Measurements from ENCODE around the gene DNAH11. TPM values are rescaled to one million over a fixed set of nuclear protein-coding genes. Genes with fewer than 3 reads are reported as not detected.

The DNAH11 gene
- polyA plus RNA-seq, 4 donors = 0.24 to 0.33 TPM; not detected in 2

DNA sequence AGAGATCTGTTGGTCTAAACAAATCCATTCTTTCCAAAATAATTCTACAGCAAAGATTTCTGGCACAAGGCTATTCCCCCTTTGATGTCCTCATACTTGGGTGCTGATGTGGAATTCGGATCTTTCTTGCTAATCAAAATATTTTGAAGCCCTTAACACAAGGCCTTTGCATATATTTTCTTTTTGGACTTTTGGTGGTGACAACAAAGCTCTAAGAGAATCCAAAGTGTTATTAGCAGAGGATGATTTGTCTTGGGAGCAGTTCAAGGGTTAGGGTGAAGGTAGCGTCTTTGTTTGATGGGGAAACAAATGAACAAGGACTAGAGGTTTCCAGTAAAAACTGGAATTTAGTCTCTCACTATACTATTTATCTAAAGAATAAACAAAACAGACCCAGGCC is 205.0 kb downstream of the DNAH11 start:
- Histone ChIP-seq H3K27ac (ENCODE audit: low read depth in 1 of 3, low read length in 2 of 3) (no peak overlapping the region), H3K36me3 (ENCODE audit: control insufficient read depth in 3 of 3, insufficient read depth in 2 of 3, low read depth in 1 of 3, low read length in 3 of 3) (no peaks in the 10 kb centered on the region), H3K4me1 (ENCODE audit: control insufficient read depth in 3 of 3, insufficient read depth in 2 of 3, low read depth in 1 of 3, low read length in 2 of 3) (no peaks in the 10 kb centered on the region), H3K27me3 (ENCODE audit: control insufficient read depth in 3 of 3, insufficient read depth in 3 of 3, low read length in 3 of 3) (no peaks in the 10 kb centered on the region), H3K9me3 (ENCODE audit: control insufficient read depth in 2 of 2, insufficient read depth in 1 of 2, low read depth in 1 of 2, low read length in 1 of 2) (no peaks in the 10 kb centered on the region), H3K4me3 (ENCODE audit: low read depth in 1 of 3, low read length in 3 of 3) (no peak overlapping the region)
- 62 to 68% (median 63%) methylated on average over 2 of the region's 2 CpGs for WGBS, 3 donors
- DNase-seq = no peak
- no peak for FAIRE-seq

DNA sequence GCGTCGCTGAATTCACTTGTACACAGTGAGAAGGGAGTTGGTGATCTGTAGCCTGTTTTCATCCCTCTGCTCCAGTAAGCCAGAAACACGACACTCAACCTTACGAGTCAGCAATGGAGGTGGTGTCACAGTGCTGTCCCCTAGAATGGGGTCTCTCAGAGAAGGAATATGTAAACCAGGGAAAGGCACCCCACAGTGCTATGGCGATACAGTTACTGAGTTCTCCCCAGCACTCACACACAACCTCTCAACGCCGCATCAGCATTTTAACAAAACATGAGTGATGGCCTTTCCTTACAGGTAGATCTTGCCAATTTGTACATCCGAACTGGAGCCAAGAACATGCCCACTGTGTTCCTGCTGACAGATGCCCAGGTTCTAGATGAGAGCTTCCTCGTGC is 206.5 kb downstream of the DNAH11 start:
- Histone ChIP-seq H3K4me1 (ENCODE audit: control insufficient read depth in 3 of 3, insufficient read depth in 2 of 3, low read depth in 1 of 3, low read length in 2 of 3) (no peaks in the 10 kb centered on the region), H3K36me3 (ENCODE audit: control insufficient read depth in 3 of 3, insufficient read depth in 2 of 3, low read depth in 1 of 3, low read length in 3 of 3) (no peaks in the 10 kb centered on the region), H3K27ac (ENCODE audit: low read depth in 1 of 3, low read length in 2 of 3) (no peak overlapping the region), H3K4me3 (ENCODE audit: low read depth in 1 of 3, low read length in 3 of 3) (no peak overlapping the region), H3K27me3 (ENCODE audit: control insufficient read depth in 3 of 3, insufficient read depth in 3 of 3, low read length in 3 of 3) (no peaks in the 10 kb centered on the region), H3K9me3 (ENCODE audit: control insufficient read depth in 2 of 2, insufficient read depth in 1 of 2, low read depth in 1 of 2, low read length in 1 of 2) (no peaks in the 10 kb centered on the region)
- WGBS, 3 donors = 87 to 88% (median 87%) methylated on average over 9 of the region's 9 CpGs
- FAIRE-seq (no peak), DNase-seq (no peak)

DNA sequence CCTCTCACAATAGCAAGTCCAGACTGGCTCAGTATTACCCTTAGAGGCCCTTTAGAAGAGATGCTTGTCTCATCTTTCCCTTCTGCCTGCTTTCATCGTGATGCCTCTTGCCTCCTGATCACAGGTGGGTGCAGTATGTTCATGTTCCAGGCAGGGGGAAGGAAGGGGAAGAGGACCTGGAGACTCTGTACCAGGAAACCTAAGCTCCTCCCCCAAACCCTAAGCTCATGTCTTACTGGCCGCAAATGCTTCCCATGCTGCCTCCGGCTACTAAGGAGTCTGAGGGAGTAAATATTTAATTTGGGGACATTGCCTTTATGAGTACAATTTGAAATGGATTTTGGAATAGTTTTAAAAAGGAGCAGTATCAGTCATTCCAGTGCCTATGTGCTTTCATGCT is 210.2 kb downstream of the DNAH11 start:
- WGBS, 3 donors = 63 to 75% (median 65%) methylated on average over 3 of the region's 3 CpGs
- DNase-seq (no peak), FAIRE-seq (no peak)
- Histone ChIP-seq H3K4me1 (ENCODE audit: control insufficient read depth in 3 of 3, insufficient read depth in 2 of 3, low read depth in 1 of 3, low read length in 2 of 3) (no peaks in the 10 kb centered on the region), H3K27me3 (ENCODE audit: control insufficient read depth in 3 of 3, insufficient read depth in 3 of 3, low read length in 3 of 3) (no peaks in the 10 kb centered on the region), H3K36me3 (ENCODE audit: control insufficient read depth in 3 of 3, insufficient read depth in 2 of 3, low read depth in 1 of 3, low read length in 3 of 3) (no peaks in the 10 kb centered on the region), H3K27ac (ENCODE audit: low read depth in 1 of 3, low read length in 2 of 3) (no peak overlapping the region), H3K4me3 (ENCODE audit: low read depth in 1 of 3, low read length in 3 of 3) (no peak overlapping the region), H3K9me3 (ENCODE audit: control insufficient read depth in 2 of 2, insufficient read depth in 1 of 2, low read depth in 1 of 2, low read length in 1 of 2) (no peaks in the 10 kb centered on the region)

DNA sequence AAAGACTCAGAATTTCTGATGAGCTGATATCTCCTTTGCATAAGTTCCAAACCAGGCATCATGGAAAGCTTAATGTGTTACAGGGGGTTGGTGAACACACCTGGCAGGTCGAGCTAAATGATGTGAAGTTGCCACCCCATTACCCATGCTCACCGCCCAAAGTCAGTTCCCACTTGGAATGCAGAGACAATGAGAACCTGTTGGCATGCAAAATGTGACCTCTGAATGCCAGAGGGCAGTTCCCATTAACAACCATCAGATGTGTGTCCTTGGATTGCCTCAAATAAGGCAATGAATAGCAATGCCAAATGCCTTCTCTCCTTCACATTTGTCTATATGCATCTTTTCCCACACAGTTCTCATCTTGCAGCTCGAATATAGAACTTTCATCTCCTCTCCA is 212.1 kb downstream of the DNAH11 start:
- DNase-seq (no peak), FAIRE-seq (no peak)
- Histone ChIP-seq H3K27ac (ENCODE audit: low read depth in 1 of 3, low read length in 2 of 3) (no peak overlapping the region), H3K36me3 (ENCODE audit: control insufficient read depth in 3 of 3, insufficient read depth in 2 of 3, low read depth in 1 of 3, low read length in 3 of 3) (no peaks in the 10 kb centered on the region), H3K4me1 (ENCODE audit: control insufficient read depth in 3 of 3, insufficient read depth in 2 of 3, low read depth in 1 of 3, low read length in 2 of 3) (no peaks in the 10 kb centered on the region), H3K4me3 (ENCODE audit: low read depth in 1 of 3, low read length in 3 of 3) (no peak overlapping the region), H3K27me3 (ENCODE audit: control insufficient read depth in 3 of 3, insufficient read depth in 3 of 3, low read length in 3 of 3) (no peaks in the 10 kb centered on the region), H3K9me3 (ENCODE audit: control insufficient read depth in 2 of 2, insufficient read depth in 1 of 2, low read depth in 1 of 2, low read length in 1 of 2) (no peaks in the 10 kb centered on the region)
- WGBS, 3 donors = 56 to 66% (median 65%) methylated on average over 3 of the region's 3 CpGs

DNA sequence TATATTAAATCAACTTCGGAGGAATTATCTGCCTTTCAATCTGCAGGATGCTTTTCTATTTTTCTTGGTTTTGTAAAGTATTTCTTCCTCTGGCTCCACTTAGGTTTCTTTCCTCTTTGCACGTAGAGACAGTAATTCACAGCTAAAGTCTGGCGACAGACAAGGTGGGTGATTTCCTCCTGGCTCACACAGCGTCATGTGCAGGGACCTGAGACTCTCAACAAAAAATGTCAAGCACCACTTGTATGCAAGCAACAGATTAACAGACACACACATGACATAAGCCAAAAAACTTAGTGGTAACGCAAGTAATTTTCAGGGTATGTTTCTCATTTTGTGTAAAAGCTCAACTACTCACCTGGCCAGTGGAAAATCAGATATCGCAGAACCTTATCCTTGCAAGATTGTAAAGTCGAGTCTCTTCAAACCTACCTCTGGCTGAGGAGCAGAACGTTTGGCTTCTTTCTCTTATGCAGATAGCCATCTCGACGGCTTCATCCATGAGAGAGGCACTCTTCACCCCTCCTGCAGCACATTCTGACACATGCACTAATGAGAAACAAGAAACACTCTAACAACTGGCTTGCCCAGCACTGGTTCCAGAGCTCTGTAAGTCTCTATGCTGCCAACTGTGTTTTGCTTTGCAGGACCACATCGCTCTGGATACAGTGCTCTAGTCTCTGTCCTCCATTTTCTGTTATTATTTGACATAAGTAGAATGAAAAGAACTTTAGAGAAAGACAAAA is 214.9 kb downstream of the DNAH11 start:
- Histone ChIP-seq H3K4me1 (ENCODE audit: control insufficient read depth in 3 of 3, insufficient read depth in 2 of 3, low read depth in 1 of 3, low read length in 2 of 3) (no peaks in the 10 kb centered on the region), H3K27me3 (ENCODE audit: control insufficient read depth in 3 of 3, insufficient read depth in 3 of 3, low read length in 3 of 3) (no peaks in the 10 kb centered on the region), H3K27ac (ENCODE audit: low read depth in 1 of 3, low read length in 2 of 3) (no peak overlapping the region), H3K36me3 (ENCODE audit: control insufficient read depth in 3 of 3, insufficient read depth in 2 of 3, low read depth in 1 of 3, low read length in 3 of 3) (no peaks in the 10 kb centered on the region), H3K4me3 (ENCODE audit: low read depth in 1 of 3, low read length in 3 of 3) (no peak overlapping the region), H3K9me3 (ENCODE audit: control insufficient read depth in 2 of 2, insufficient read depth in 1 of 2, low read depth in 1 of 2, low read length in 1 of 2) (no peaks in the 10 kb centered on the region)
- no peak for DNase-seq
- WGBS, 3 donors = 49 to 59% (median 58%) methylated on average over 11 of the region's 11 CpGs
- no peak for FAIRE-seq

DNA sequence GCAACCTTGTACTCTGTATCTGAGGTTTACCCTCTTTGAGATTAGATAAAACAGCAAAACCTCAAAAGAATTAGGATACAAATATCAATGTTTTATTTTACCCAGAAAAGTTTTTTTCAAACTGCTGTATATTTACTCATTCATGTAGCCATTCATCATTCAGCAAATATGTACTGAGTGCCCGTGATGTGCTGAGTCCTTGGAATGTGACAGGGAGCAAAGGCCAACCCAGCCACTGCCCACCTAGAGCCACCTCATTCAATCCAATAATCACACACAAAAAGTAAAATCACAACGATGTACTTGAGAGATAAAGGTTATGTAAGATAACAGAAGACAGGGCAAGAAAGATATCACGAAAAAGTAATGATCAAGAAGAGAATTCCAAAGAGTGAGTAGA is 215.4 kb downstream of the DNAH11 start:
- 23 to 51% (median 31%) methylated on average over 3 of the region's 3 CpGs for WGBS, 3 donors
- DNase-seq (no peak), FAIRE-seq (no peak)
- Histone ChIP-seq H3K27ac (ENCODE audit: low read depth in 1 of 3, low read length in 2 of 3) (no peak overlapping the region), H3K4me1 (ENCODE audit: control insufficient read depth in 3 of 3, insufficient read depth in 2 of 3, low read depth in 1 of 3, low read length in 2 of 3) (no peaks in the 10 kb centered on the region), H3K36me3 (ENCODE audit: control insufficient read depth in 3 of 3, insufficient read depth in 2 of 3, low read depth in 1 of 3, low read length in 3 of 3) (no peaks in the 10 kb centered on the region), H3K9me3 (ENCODE audit: control insufficient read depth in 2 of 2, insufficient read depth in 1 of 2, low read depth in 1 of 2, low read length in 1 of 2) (no peaks in the 10 kb centered on the region), H3K4me3 (ENCODE audit: low read depth in 1 of 3, low read length in 3 of 3) (no peak overlapping the region), H3K27me3 (ENCODE audit: control insufficient read depth in 3 of 3, insufficient read depth in 3 of 3, low read length in 3 of 3) (no peaks in the 10 kb centered on the region)

DNA sequence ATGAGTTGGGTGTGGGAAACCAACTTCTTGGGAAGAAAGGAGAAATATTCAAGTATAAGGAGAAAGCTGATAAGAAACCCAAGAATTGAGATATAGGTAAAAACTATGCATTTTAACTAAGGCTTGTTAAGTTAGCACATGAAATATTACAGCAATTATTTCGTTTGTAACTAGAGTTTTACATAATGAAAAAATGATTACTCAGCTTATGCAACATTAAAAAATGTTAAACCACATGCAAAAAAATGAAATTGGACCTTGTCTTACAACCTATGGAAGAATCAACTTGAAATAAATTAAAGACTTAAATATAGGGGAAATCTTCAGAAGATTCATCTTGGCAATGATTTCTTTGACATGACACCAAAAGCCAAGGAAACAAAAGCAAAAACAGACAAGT is 219.6 kb downstream of the DNAH11 start:
- Histone ChIP-seq H3K4me3 (ENCODE audit: low read depth in 1 of 3, low read length in 3 of 3) (no peak overlapping the region), H3K4me1 (ENCODE audit: control insufficient read depth in 3 of 3, insufficient read depth in 2 of 3, low read depth in 1 of 3, low read length in 2 of 3) (no peaks in the 10 kb centered on the region), H3K36me3 (ENCODE audit: control insufficient read depth in 3 of 3, insufficient read depth in 2 of 3, low read depth in 1 of 3, low read length in 3 of 3) (no peaks in the 10 kb centered on the region), H3K27me3 (ENCODE audit: control insufficient read depth in 3 of 3, insufficient read depth in 3 of 3, low read length in 3 of 3) (peaks cover 0 to 3% (median 0%) of the 10 kb centered on the region in 3 donors), H3K9me3 (ENCODE audit: control insufficient read depth in 2 of 2, insufficient read depth in 1 of 2, low read depth in 1 of 2, low read length in 1 of 2) (no peaks in the 10 kb centered on the region), H3K27ac (ENCODE audit: low read depth in 1 of 3, low read length in 2 of 3) (no peak overlapping the region)
- FAIRE-seq (no peak), DNase-seq (no peak)
- WGBS, 3 donors = 27 to 57% (median 36%) methylated on average over 1 of the region's 1 CpG

DNA sequence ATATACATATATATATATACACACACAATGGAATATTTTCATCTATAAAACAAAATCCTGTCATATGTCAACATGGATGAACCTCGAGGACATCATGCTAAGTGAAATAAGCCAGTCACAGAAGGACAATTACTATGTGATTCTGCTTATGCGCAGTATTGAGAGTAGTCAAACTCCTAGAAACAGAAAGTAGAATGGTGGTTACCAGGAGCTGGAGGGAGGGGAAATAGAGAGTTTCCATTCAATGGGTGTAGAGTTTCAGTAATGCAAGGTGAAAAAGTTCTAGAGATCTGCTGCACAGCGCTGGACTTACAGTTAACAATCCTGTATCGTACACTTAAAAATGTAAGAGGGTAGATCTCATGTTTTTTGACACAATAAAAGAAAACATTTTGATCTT is 221.0 kb downstream of the DNAH11 start:
- H3K9me3 ChIP-seq (ENCODE audit: control insufficient read depth in 2 of 2, insufficient read depth in 1 of 2, low read depth in 1 of 2, low read length in 1 of 2) = no peaks in the 10 kb centered on the region
- FAIRE-seq (no peak), DNase-seq (no peak)
- no peak overlapping the region for H3K27ac ChIP-seq (ENCODE audit: low read depth in 1 of 3, low read length in 2 of 3)
- peaks cover 0 to 3% (median 0%) of the 10 kb centered on the region in 3 donors for H3K27me3 ChIP-seq (ENCODE audit: control insufficient read depth in 3 of 3, insufficient read depth in 3 of 3, low read length in 3 of 3)
- H3K36me3 ChIP-seq (ENCODE audit: control insufficient read depth in 3 of 3, insufficient read depth in 2 of 3, low read depth in 1 of 3, low read length in 3 of 3) = no peaks in the 10 kb centered on the region
- H3K4me3 ChIP-seq (ENCODE audit: low read depth in 1 of 3, low read length in 3 of 3) = no peak overlapping the region
- 77 to 87% (median 85%) methylated on average over 4 of the region's 4 CpGs for WGBS, 3 donors
- no peaks in the 10 kb centered on the region for H3K4me1 ChIP-seq (ENCODE audit: control insufficient read depth in 3 of 3, insufficient read depth in 2 of 3, low read depth in 1 of 3, low read length in 2 of 3)

DNA sequence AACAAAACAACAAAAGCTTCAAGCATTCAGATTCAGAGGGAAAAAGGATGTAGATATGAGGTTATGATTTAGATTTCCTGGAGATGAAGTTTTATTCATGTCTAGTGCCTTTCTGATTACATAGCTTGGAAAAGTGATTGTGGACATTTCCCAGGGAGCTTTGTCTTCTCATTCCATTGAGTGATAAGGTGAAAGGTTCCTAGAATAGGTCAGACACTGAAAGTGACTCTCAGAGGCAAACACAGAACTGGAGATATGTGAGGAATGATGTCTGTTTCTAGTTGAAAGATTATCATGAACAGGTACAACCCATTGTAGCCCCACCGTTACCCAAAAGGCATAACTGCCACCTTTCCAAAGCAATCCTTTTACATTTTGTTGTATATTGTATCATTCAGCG is 223.4 kb downstream of the DNAH11 start:
- Histone ChIP-seq H3K4me3 (ENCODE audit: low read depth in 1 of 3, low read length in 3 of 3) (no peak overlapping the region), H3K4me1 (ENCODE audit: control insufficient read depth in 3 of 3, insufficient read depth in 2 of 3, low read depth in 1 of 3, low read length in 2 of 3) (no peaks in the 10 kb centered on the region), H3K36me3 (ENCODE audit: control insufficient read depth in 3 of 3, insufficient read depth in 2 of 3, low read depth in 1 of 3, low read length in 3 of 3) (no peaks in the 10 kb centered on the region), H3K27me3 (ENCODE audit: control insufficient read depth in 3 of 3, insufficient read depth in 3 of 3, low read length in 3 of 3) (peaks cover 0 to 3% (median 0%) of the 10 kb centered on the region in 3 donors), H3K9me3 (ENCODE audit: control insufficient read depth in 2 of 2, insufficient read depth in 1 of 2, low read depth in 1 of 2, low read length in 1 of 2) (no peaks in the 10 kb centered on the region), H3K27ac (ENCODE audit: low read depth in 1 of 3, low read length in 2 of 3) (no peak overlapping the region)
- 38 to 82% (median 66%) methylated on average over 2 of the region's 2 CpGs for WGBS, 3 donors
- FAIRE-seq (no peak), DNase-seq (no peak)
